ENCODE data around the gene ANP32B.
A peak's percentile ranks its signal among the peaks of the same experiment; 100 is the strongest.

- TF ChIP-seq CTCF (IDR thresholded peaks at IDR 0.05) (peak; percentile 96), EZH2 (IDR thresholded peaks at IDR 0.05; ENCODE audit: borderline replicate concordance, insufficient read depth, low read depth, low read length, poor library complexity, severe bottlenecking) (no peak)
Measured at GRCh38 chr9:97982683-97983588, at the start of gene ANP32B.

Data from B cell (primary cell).